HG02885 (cell line): ENCODE results near the gene SDSL.

ENCODE experiments used
- ATAC-seq: cut with Tn5 transposase; IDR thresholded peaks from one replicate; pipeline ENCODE4 v1.9.1; 2021; ENCODE audit warnings: mild to moderate bottlenecking; ENCODE audit not compliant: unreplicated experiment, poor library complexity

The SDSL gene

GRCh38 chr12:113440947-113441782 lies 19.0 kb downstream of the SDSL start:
- ATAC-seq, result no peak

- no peak for ATAC-seq
Observed at GRCh38 chr12:113443030-113443539, 20.9 kb downstream of the SDSL start.

- no peak for ATAC-seq
Observed at GRCh38 chr12:113445544-113446171, 23.5 kb downstream of the SDSL start.

GRCh38 chr12:113448873-113449272 lies 26.7 kb downstream of the SDSL start:
- no peak for ATAC-seq

- no peak for ATAC-seq
Observed at GRCh38 chr12:113449299-113449698, 27.1 kb downstream of the SDSL start.

- ATAC-seq, result no peak
Observed at GRCh38 chr12:113449839-113450238, 27.7 kb downstream of the SDSL start.

GRCh38 chr12:113452458-113452857 lies 30.3 kb downstream of the SDSL start:
- no peak for ATAC-seq

- no peak for ATAC-seq
Observed at GRCh38 chr12:113453330-113453729, 31.1 kb downstream of the SDSL start.

GRCh38 chr12:113456199-113456598 lies 34.0 kb downstream of the SDSL start:
- no peak for ATAC-seq

GRCh38 chr12:113456761-113457160 lies 34.6 kb downstream of the SDSL start:
- no peak for ATAC-seq

GRCh38 chr12:113457185-113457584 lies 35.0 kb downstream of the SDSL start:
- no peak for ATAC-seq

GRCh38 chr12:113457710-113458109 lies 35.5 kb downstream of the SDSL start:
- ATAC-seq, result no peak

- no peak for ATAC-seq
Observed at GRCh38 chr12:113459981-113460380, 37.8 kb downstream of the SDSL start.

- ATAC-seq, result no peak
Observed at GRCh38 chr12:113461666-113462065, 39.5 kb downstream of the SDSL start.

- no peak for ATAC-seq
Observed at GRCh38 chr12:113462117-113462774, 40.1 kb downstream of the SDSL start.

- no peak for ATAC-seq
Observed at GRCh38 chr12:113462998-113463745, 41.0 kb downstream of the SDSL start.

- no peak for ATAC-seq
Observed at GRCh38 chr12:113463746-113464451, 41.7 kb downstream of the SDSL start.

GRCh38 chr12:113464452-113464775 lies 42.2 kb downstream of the SDSL start:
- ATAC-seq, result no peak

- ATAC-seq, result no peak
Observed at GRCh38 chr12:113464852-113465719, 42.9 kb downstream of the SDSL start.
